Spleen (tissue), 11 donors: Measurements from ENCODE around the gene TSSK3. TPM values are rescaled to one million over a fixed set of nuclear protein-coding genes. Genes with fewer than 3 reads are reported as not detected.

Experiments
- DNase-seq: peaks from one replicate; pipeline ENCODE4 v3.0.0-alpha.2; 2020
- H3K27ac ChIP-seq, 8 donors: fragments of 200-600 bp; sonication (generic) in 7 of 8; 1 replicate in 4 of 8; 2 replicates in 4 of 8; pipeline versions ENCODE4 v1.5.0 to v1.8.0; 2016 to 2021; ENCODE audit warnings: inconsistent platforms in 4 of 8, mild to moderate bottlenecking in 4 of 8, moderate library complexity in 1 of 8
- H3K27me3 ChIP-seq, 7 donors: fragments of 200-600 bp; sonication (generic) in 6 of 7; replicated peaks in 1 of 7; 1 replicate in 4 of 7; 2 replicates in 3 of 7; pipeline versions ENCODE4 v1.5.0 to v1.8.0; 2016 to 2021; ENCODE audit warnings: inconsistent platforms in 3 of 7, mild to moderate bottlenecking in 1 of 7
- H3K36me3 ChIP-seq, 6 donors: fragments of 200-600 bp; sonication (generic) in 5 of 6; 1 replicate in 4 of 6; 2 replicates in 2 of 6; pipeline versions ENCODE4 v1.5.0 to v1.8.0; 2016 to 2021; ENCODE audit warnings: inconsistent platforms in 2 of 6
- H3K4me1 ChIP-seq, 6 donors: fragments of 200-600 bp; sonication (generic) in 5 of 6; 1 replicate in 3 of 6; 2 replicates in 3 of 6; pipeline versions ENCODE4 v1.5.0 to v1.8.0; 2016 to 2021; ENCODE audit warnings: inconsistent platforms in 3 of 6
- H3K4me3 ChIP-seq, 8 donors: fragments of 200-600 bp; sonication (generic) in 7 of 8; 1 replicate in 4 of 8; 2 replicates in 4 of 8; pipeline versions ENCODE4 v1.5.0 to v1.8.0; 2016 to 2021; ENCODE audit warnings: inconsistent platforms in 4 of 8, mild to moderate bottlenecking in 4 of 8, moderate library complexity in 2 of 8
- H3K9me3 ChIP-seq, 8 donors: fragments of 200-600 bp; sonication (generic) in 7 of 8; 1 replicate in 4 of 8; 2 replicates in 4 of 8; pipeline versions ENCODE4 v1.5.0 to v1.8.0; 2016 to 2021; ENCODE audit warnings: inconsistent platforms in 4 of 8
- CTCF ChIP-seq, 11 experiments: fragments of 200-600 bp in 7 of 11; fragments of 450-650 bp in 4 of 11; sonication (generic) in 4 of 11; IDR thresholded peaks in 8 of 11; conservative IDR thresholded peaks in 3 of 11; 1 replicate in 7 of 11; 2 replicates in 4 of 11; pipeline versions ENCODE4 v1.4.0 to v1.8.0; 2016 to 2021; ENCODE audit warnings: antibody characterized with exemption in 11 of 11, inconsistent platforms in 4 of 11, mild to moderate bottlenecking in 1 of 11
- POLR2A ChIP-seq, 3 donors: fragments of 450-650 bp; IDR thresholded peaks; one replicate each; pipeline ENCODE4 v1.5.1; 2017; ENCODE audit warnings: antibody characterized with exemption in 3 of 3, mild to moderate bottlenecking in 1 of 3
- POLR2AphosphoS5 ChIP-seq, 3 donors: sonication (generic); formaldehyde crosslinking; IDR thresholded peaks; one replicate each; pipeline ENCODE4 v1.5.1; 2017; ENCODE audit warnings: antibody characterized with exemption in 3 of 3
- WGBS, 5 donors: extraction: QIAGEN DNeasy Blood & Tissue Kit in 3 of 5; methylation state at CpG; one replicate each; pipeline versions ENCODE4 v1.1.5 to v1.1.7; 2013 to 2018; 5-methylcytosine and 5-hydroxymethylcytosine counted together
- intact Hi-C: fragments of 100-400 bp; cut with DNase I; formaldehyde crosslinking; loops from one replicate; pipeline ENCODE4 v1.15.0; 2023; ENCODE audit warnings: low total_unique reads
- polyA plus RNA-seq, 3 donors: library from polyadenylated mRNA; stranded (reverse); fragments of 200-250 nt; gene quantifications; one replicate each; pipeline ENCODE4 v1.2.1, GENCODE V29; 2013
- total RNA-seq, 7 donors: library from RNA; depleted of rRNA in 3 of 7; stranded (reverse); fragments of >200 nt in 3 of 7; fragmentation: NEBNext Ultra II Directional in 4 of 7; extraction: Animal tissue kit (Norgen Biotek cat#: 25700) in 4 of 7; gene quantifications; one replicate each; pipeline versions ENCODE4 v1.1.0 to v1.2.1, GENCODE V29; 2016 to 2021
- donor health status: healthy with polysubstance abuse.
- donor health status: DM: no; HTN: no; CAD: no; lungs with moderate emphysema.
- donor health status: DM: no; HTN: no; CAD: no.
- donor health status: Bipolar disorder and iron deficiency.
- donor health status: healthy.
- donor health status: DM: no; HTN: no; CAD: no.
- donor health status: DM: yes; HTN: yes; CAD: no.

Gene TSSK3
- total and polyA plus RNA-seq, 10 donors = 0.15 to 6.6 (median 2.6) TPM

- H3K36me3 ChIP-seq = no peaks in the 10 kb centered on the region
- no peaks in the 10 kb centered on the region for H3K27me3 ChIP-seq
- no peaks in the 10 kb centered on the region for H3K9me3 ChIP-seq
- peaks cover 25 to 85% (median 65%) of the 10 kb centered on the region in 6 donors for H3K4me1 ChIP-seq
- peak overlapping the region in 3 of 8 donors; percentile 39 to 63 (median 46) for H3K27ac ChIP-seq
- WGBS, 5 donors = 89 to 95% (median 91%) methylated on average over 9 of the region's 9 CpGs
- intact Hi-C loops = no loop called here
- no peak overlapping the region for H3K4me3 ChIP-seq
- TF ChIP-seq POLR2AphosphoS5 (IDR thresholded peaks at IDR 0.05) (no peak), CTCF (IDR thresholded peaks at IDR 0.05 in 8 of 11, conservative IDR thresholded peaks at IDR 0.05 in 3 of 11) (no peak), POLR2A (IDR thresholded peaks at IDR 0.05) (no peak)
- DNase-seq = no peak
Measured at GRCh38 chr1:32346532-32347157, 15.7 kb upstream of the TSSK3 start.

GRCh38 chr1:32349211-32349708 is 13.1 kb upstream of the TSSK3 start:
- intact Hi-C loops = no loop called here
- Histone ChIP-seq H3K9me3 (no peaks in the 10 kb centered on the region), H3K27me3 (no peaks in the 10 kb centered on the region), H3K36me3 (no peaks in the 10 kb centered on the region), H3K4me3 (no peak overlapping the region), H3K4me1 (peaks cover 41 to 97% (median 84%) of the 10 kb centered on the region in 6 donors), H3K27ac (peak overlapping the region; percentile 55 to 96 (median 81))
- WGBS, 5 donors = 26 to 35% (median 30%) methylated on average over 5 to 8 of the region's 8 CpGs
- TF ChIP-seq POLR2AphosphoS5 (IDR thresholded peaks at IDR 0.05) = peak in 2 of 3 donors; percentile 71 to 76
- no peak for TF ChIP-seq POLR2A (IDR thresholded peaks at IDR 0.05)
- TF ChIP-seq CTCF (IDR thresholded peaks at IDR 0.05 in 8 of 11, conservative IDR thresholded peaks at IDR 0.05 in 3 of 11) = no peak
- DNase-seq = peak; percentile 86

- intact Hi-C loops = no loop called here
- H3K4me3 ChIP-seq = peak overlapping the region; percentile 21 to 85 (median 50)
- no peaks in the 10 kb centered on the region for H3K9me3 ChIP-seq
- 19 to 33% (median 21%) methylated on average over 15 to 28 of the region's 28 CpGs for WGBS, 5 donors
- no peaks in the 10 kb centered on the region for H3K27me3 ChIP-seq
- no peaks in the 10 kb centered on the region for H3K36me3 ChIP-seq
- peak; percentile 93 for DNase-seq
- peaks cover 41 to 99% (median 76%) of the 10 kb centered on the region in 6 donors for H3K4me1 ChIP-seq
- peak overlapping the region; percentile 87 to 96 (median 94) for H3K27ac ChIP-seq
- peak; percentile 33 to 89 (median 70) for TF ChIP-seq CTCF (IDR thresholded peaks at IDR 0.05 in 8 of 11, conservative IDR thresholded peaks at IDR 0.05 in 3 of 11)
- peak in 1 of 3 donors; percentile 80 for TF ChIP-seq POLR2AphosphoS5 (IDR thresholded peaks at IDR 0.05)
- no peak for TF ChIP-seq POLR2A (IDR thresholded peaks at IDR 0.05)
Measured at GRCh38 chr1:32350785-32351398, 11.4 kb upstream of the TSSK3 start.
